Neural progenitor cell (in vitro differentiated cells): ENCODE measurements around the gene IQGAP1.

Experiments
- CTCF ChIP-seq: fragments of 200-600 bp; sonication (generic); IDR thresholded peaks from 2 replicates; pipeline ENCODE4 v1.5.1; 2017; ENCODE audit warnings: antibody characterized with exemption, mild to moderate bottlenecking
- EZH2 ChIP-seq: fragments of 200-600 bp; sonication (generic); IDR thresholded peaks from 2 replicates; pipeline ENCODE4 v1.6.1; 2017; ENCODE audit warnings: antibody characterized with exemption, mild to moderate bottlenecking, moderate library complexity
- EZH2phosphoT487 ChIP-seq: fragments of 200-600 bp; sonication (generic); IDR thresholded peaks from 2 replicates; pipeline ENCODE4 v1.6.1; 2017; ENCODE audit warnings: antibody characterized with exemption

GRCh38 chr15:90497376-90497775, 109.3 kb downstream of the IQGAP1 start:
- TF ChIP-seq CTCF, result no peak
- TF ChIP-seq EZH2, result no peak
- TF ChIP-seq EZH2phosphoT487, result no peak
